WTC11 (cell line): Measurements from ENCODE around the gene COL6A5.

ENCODE experiments used
- FOXJ3 ChIP-seq: sonication (generic); formaldehyde crosslinking; IDR thresholded peaks from 2 replicates; pipeline ENCODE4 v1.9.0; 2021; ENCODE audit warnings: missing genetic modification reagents, mild to moderate bottlenecking, borderline replicate concordance
- FOXK1 ChIP-seq: sonication (generic); formaldehyde crosslinking; IDR thresholded peaks from 2 replicates; pipeline ENCODE4 v1.8.0; 2022; ENCODE audit warnings: mild to moderate bottlenecking, moderate library complexity, missing genetic modification reagents
- NFE2L1 ChIP-seq: sonication (generic); formaldehyde crosslinking; IDR thresholded peaks from 2 replicates; pipeline ENCODE4 v1.8.1; 2023; ENCODE audit warnings: missing genetic modification reagents
- NFYB ChIP-seq: sonication (generic); formaldehyde crosslinking; conservative IDR thresholded peaks from 2 replicates; pipeline ENCODE4 v1.8.0; 2022; ENCODE audit warnings: low read depth, missing genetic modification reagents
- ZNF317 ChIP-seq: sonication (generic); formaldehyde crosslinking; IDR thresholded peaks from 2 replicates; pipeline ENCODE4 v1.8.1; 2023; ENCODE audit warnings: low read depth, mild to moderate bottlenecking, moderate library complexity, missing genetic modification reagents, borderline replicate concordance
- TF ChIP-seq, protein P1 (sequence below): fragments of 200-600 bp; IDR thresholded peaks from 2 replicates; pipeline ENCODE4 v1.8.0; 2022; ENCODE audit warnings: antibody characterized with exemption
- TF ChIP-seq, protein P2 (sequence below): sonication (generic); formaldehyde crosslinking; IDR thresholded peaks from 2 replicates; pipeline ENCODE4 v1.8.0; 2022; ENCODE audit warnings: missing genetic modification reagents
- TF ChIP-seq, protein P3 (sequence below): sonication (generic); formaldehyde crosslinking; IDR thresholded peaks from 2 replicates; pipeline ENCODE4 v1.8.1; 2022; ENCODE audit warnings: mild to moderate bottlenecking, missing genetic modification reagents, moderate library complexity, borderline replicate concordance
- TF ChIP-seq, protein P4 (sequence below): sonication (generic); formaldehyde crosslinking; IDR thresholded peaks from 2 replicates; pipeline ENCODE4 v1.8.1; 2022; ENCODE audit warnings: low read depth, missing genetic modification reagents, borderline replicate concordance
- TF ChIP-seq, protein P5 (sequence below): sonication (generic); formaldehyde crosslinking; conservative IDR thresholded peaks from 2 replicates; pipeline ENCODE4 v1.8.1; 2022; ENCODE audit warnings: mild to moderate bottlenecking, missing genetic modification reagents
- TF ChIP-seq, protein P6 (sequence below): sonication (generic); formaldehyde crosslinking; IDR thresholded peaks from 2 replicates; pipeline ENCODE4 v1.8.0; 2022; ENCODE audit warnings: mild to moderate bottlenecking, missing genetic modification reagents
- TF ChIP-seq, protein P7 (sequence below): sonication (generic); formaldehyde crosslinking; conservative IDR thresholded peaks from 2 replicates; pipeline ENCODE4 v1.8.1; 2023; ENCODE audit warnings: mild to moderate bottlenecking, low read depth, missing genetic modification reagents, moderate library complexity
- TF ChIP-seq, protein P8 (sequence below): sonication (generic); formaldehyde crosslinking; IDR thresholded peaks from 2 replicates; pipeline ENCODE4 v1.8.1; 2022; ENCODE audit warnings: missing genetic modification reagents, borderline replicate concordance

DNA sequence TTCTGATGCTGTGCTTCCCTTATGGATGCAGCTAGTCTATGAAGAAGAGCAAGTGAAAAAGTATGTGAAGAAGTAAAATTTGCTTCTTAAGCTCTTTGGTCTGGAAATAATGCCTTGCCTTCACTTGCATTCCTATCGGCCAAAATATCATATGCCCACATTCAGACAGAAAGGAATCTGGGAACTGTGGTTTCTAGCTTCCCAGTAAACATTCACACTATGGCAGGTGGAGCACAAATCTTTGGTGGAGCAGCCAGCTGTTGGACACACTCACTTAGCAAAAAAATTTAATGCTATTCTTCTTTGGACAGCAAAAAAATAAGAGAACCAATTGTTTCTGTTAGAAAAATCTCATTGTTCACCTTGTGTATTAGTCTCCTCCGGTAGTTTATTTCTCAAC is 159.2 kb downstream of the COL6A5 start:
- TF ChIP-seq NFE2L1 (CRISPR knock-in tag) (no peak), ZNF317 (CRISPR knock-in tag) (no peak), FOXJ3 (CRISPR knock-in tag) (no peak), FOXK1 (CRISPR knock-in tag) (no peak), NFYB (CRISPR knock-in tag) (no peak)
- TF ChIP-seq, protein P1, sequence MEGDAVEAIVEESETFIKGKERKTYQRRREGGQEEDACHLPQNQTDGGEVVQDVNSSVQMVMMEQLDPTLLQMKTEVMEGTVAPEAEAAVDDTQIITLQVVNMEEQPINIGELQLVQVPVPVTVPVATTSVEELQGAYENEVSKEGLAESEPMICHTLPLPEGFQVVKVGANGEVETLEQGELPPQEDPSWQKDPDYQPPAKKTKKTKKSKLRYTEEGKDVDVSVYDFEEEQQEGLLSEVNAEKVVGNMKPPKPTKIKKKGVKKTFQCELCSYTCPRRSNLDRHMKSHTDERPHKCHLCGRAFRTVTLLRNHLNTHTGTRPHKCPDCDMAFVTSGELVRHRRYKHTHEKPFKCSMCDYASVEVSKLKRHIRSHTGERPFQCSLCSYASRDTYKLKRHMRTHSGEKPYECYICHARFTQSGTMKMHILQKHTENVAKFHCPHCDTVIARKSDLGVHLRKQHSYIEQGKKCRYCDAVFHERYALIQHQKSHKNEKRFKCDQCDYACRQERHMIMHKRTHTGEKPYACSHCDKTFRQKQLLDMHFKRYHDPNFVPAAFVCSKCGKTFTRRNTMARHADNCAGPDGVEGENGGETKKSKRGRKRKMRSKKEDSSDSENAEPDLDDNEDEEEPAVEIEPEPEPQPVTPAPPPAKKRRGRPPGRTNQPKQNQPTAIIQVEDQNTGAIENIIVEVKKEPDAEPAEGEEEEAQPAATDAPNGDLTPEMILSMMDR = no peak
- TF ChIP-seq, protein P2, sequence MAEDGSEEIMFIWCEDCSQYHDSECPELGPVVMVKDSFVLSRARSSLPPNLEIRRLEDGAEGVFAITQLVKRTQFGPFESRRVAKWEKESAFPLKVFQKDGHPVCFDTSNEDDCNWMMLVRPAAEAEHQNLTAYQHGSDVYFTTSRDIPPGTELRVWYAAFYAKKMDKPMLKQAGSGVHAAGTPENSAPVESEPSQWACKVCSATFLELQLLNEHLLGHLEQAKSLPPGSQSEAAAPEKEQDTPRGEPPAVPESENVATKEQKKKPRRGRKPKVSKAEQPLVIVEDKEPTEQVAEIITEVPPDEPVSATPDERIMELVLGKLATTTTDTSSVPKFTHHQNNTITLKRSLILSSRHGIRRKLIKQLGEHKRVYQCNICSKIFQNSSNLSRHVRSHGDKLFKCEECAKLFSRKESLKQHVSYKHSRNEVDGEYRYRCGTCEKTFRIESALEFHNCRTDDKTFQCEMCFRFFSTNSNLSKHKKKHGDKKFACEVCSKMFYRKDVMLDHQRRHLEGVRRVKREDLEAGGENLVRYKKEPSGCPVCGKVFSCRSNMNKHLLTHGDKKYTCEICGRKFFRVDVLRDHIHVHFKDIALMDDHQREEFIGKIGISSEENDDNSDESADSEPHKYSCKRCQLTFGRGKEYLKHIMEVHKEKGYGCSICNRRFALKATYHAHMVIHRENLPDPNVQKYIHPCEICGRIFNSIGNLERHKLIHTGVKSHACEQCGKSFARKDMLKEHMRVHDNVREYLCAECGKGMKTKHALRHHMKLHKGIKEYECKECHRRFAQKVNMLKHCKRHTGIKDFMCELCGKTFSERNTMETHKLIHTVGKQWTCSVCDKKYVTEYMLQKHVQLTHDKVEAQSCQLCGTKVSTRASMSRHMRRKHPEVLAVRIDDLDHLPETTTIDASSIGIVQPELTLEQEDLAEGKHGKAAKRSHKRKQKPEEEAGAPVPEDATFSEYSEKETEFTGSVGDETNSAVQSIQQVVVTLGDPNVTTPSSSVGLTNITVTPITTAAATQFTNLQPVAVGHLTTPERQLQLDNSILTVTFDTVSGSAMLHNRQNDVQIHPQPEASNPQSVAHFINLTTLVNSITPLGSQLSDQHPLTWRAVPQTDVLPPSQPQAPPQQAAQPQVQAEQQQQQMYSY = no peak
- TF ChIP-seq, protein P3, sequence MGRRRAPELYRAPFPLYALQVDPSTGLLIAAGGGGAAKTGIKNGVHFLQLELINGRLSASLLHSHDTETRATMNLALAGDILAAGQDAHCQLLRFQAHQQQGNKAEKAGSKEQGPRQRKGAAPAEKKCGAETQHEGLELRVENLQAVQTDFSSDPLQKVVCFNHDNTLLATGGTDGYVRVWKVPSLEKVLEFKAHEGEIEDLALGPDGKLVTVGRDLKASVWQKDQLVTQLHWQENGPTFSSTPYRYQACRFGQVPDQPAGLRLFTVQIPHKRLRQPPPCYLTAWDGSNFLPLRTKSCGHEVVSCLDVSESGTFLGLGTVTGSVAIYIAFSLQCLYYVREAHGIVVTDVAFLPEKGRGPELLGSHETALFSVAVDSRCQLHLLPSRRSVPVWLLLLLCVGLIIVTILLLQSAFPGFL (CRISPR knock-in tag) = no peak
- TF ChIP-seq, protein P4, sequence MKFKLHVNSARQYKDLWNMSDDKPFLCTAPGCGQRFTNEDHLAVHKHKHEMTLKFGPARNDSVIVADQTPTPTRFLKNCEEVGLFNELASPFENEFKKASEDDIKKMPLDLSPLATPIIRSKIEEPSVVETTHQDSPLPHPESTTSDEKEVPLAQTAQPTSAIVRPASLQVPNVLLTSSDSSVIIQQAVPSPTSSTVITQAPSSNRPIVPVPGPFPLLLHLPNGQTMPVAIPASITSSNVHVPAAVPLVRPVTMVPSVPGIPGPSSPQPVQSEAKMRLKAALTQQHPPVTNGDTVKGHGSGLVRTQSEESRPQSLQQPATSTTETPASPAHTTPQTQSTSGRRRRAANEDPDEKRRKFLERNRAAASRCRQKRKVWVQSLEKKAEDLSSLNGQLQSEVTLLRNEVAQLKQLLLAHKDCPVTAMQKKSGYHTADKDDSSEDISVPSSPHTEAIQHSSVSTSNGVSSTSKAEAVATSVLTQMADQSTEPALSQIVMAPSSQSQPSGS (CRISPR knock-in tag) = no peak
- TF ChIP-seq, protein P5, sequence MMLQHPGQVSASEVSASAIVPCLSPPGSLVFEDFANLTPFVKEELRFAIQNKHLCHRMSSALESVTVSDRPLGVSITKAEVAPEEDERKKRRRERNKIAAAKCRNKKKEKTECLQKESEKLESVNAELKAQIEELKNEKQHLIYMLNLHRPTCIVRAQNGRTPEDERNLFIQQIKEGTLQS (CRISPR knock-in tag) = no peak
- TF ChIP-seq, protein P6, sequence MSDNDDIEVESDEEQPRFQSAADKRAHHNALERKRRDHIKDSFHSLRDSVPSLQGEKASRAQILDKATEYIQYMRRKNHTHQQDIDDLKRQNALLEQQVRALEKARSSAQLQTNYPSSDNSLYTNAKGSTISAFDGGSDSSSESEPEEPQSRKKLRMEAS (CRISPR knock-in tag) = no peak
- TF ChIP-seq, protein P7, sequence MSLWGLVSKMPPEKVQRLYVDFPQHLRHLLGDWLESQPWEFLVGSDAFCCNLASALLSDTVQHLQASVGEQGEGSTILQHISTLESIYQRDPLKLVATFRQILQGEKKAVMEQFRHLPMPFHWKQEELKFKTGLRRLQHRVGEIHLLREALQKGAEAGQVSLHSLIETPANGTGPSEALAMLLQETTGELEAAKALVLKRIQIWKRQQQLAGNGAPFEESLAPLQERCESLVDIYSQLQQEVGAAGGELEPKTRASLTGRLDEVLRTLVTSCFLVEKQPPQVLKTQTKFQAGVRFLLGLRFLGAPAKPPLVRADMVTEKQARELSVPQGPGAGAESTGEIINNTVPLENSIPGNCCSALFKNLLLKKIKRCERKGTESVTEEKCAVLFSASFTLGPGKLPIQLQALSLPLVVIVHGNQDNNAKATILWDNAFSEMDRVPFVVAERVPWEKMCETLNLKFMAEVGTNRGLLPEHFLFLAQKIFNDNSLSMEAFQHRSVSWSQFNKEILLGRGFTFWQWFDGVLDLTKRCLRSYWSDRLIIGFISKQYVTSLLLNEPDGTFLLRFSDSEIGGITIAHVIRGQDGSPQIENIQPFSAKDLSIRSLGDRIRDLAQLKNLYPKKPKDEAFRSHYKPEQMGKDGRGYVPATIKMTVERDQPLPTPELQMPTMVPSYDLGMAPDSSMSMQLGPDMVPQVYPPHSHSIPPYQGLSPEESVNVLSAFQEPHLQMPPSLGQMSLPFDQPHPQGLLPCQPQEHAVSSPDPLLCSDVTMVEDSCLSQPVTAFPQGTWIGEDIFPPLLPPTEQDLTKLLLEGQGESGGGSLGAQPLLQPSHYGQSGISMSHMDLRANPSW (CRISPR knock-in tag) = no peak
- TF ChIP-seq, protein P8, sequence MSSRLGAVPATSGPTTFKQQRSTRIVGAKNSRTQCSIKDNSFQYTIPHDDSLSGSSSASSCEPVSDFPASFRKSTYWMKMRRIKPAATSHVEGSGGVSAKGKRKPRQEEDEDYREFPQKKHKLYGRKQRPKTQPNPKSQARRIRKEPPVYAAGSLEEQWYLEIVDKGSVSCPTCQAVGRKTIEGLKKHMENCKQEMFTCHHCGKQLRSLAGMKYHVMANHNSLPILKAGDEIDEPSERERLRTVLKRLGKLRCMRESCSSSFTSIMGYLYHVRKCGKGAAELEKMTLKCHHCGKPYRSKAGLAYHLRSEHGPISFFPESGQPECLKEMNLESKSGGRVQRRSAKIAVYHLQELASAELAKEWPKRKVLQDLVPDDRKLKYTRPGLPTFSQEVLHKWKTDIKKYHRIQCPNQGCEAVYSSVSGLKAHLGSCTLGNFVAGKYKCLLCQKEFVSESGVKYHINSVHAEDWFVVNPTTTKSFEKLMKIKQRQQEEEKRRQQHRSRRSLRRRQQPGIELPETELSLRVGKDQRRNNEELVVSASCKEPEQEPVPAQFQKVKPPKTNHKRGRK (CRISPR knock-in tag) = no peak
